GM23248 (cell line): Measurements from ENCODE around the gene CFAP97D2.

ENCODE experiments used
- EZH2 ChIP-seq: fragments of 200-600 bp; sonication (generic); IDR thresholded peaks from 2 replicates; pipeline ENCODE4 v1.6.1; 2018; ENCODE audit warnings: antibody characterized with exemption, mild to moderate bottlenecking; ENCODE audit not compliant: insufficient read depth, poor library complexity, severe bottlenecking
- EZH2phosphoT487 ChIP-seq: fragments of 200-600 bp; sonication (generic); IDR thresholded peaks from 2 replicates; pipeline ENCODE4 v1.6.1; 2018; ENCODE audit warnings: antibody characterized with exemption, moderate library complexity, mild to moderate bottlenecking, low read depth; ENCODE audit not compliant: insufficient read depth

GRCh38 chr13:114229506-114229905 lies 50.4 kb downstream of the CFAP97D2 start:
- TF ChIP-seq EZH2phosphoT487 (no peak), EZH2 (no peak)
